Neural progenitor cell (in vitro differentiated cells): ENCODE results near the gene ADAMTS14. TPM values are rescaled to one million over a fixed set of nuclear protein-coding genes. Genes with fewer than 3 reads are reported as not detected.
"Not testable (repeated sequence)": the region's sequence is repeated elsewhere in the genome, so short reads cannot be mapped to it uniquely, and the experiment has no call there.

Experiments used
- DNase-seq: peaks from one replicate; pipeline ENCODE4 v3.0.0-alpha.2; 2016; ENCODE audit warnings: low spot score
- H2AFZ ChIP-seq: fragments of 200-600 bp; sonication (generic); replicated peaks from 2 replicates; pipeline ENCODE4 v1.6.1; 2016; ENCODE audit warnings: antibody characterized with exemption
- H3F3A ChIP-seq: fragments of 200-600 bp; sonication (generic); 2 replicates; pipeline ENCODE4 v1.6.1; 2016; ENCODE audit warnings: antibody characterized with exemption, low read depth
- H3K27ac ChIP-seq: fragments of 200-600 bp; sonication (generic); 2 replicates; pipeline ENCODE4 v1.5.1; 2016; ENCODE audit warnings: mild to moderate bottlenecking
- H3K27me3 ChIP-seq: fragments of 200-600 bp; sonication (generic); 2 replicates; pipeline ENCODE4 v1.6.1; 2016; ENCODE audit warnings: mild to moderate bottlenecking, moderate library complexity
- H3K36me3 ChIP-seq: fragments of 200-600 bp; sonication (generic); 2 replicates; pipeline ENCODE4 v1.5.1; 2016
- H3K4me1 ChIP-seq: fragments of 200-600 bp; sonication (generic); 2 replicates; pipeline ENCODE4 v1.6.1; 2016; ENCODE audit warnings: mixed run types
- H3K4me2 ChIP-seq: fragments of 200-600 bp; sonication (generic); 2 replicates; pipeline ENCODE4 v1.6.1; 2016
- H3K4me3 ChIP-seq: fragments of 200-600 bp; sonication (generic); 2 replicates; pipeline ENCODE4 v1.5.1; 2016
- H3K79me2 ChIP-seq: fragments of 200-600 bp; sonication (generic); 2 replicates; pipeline ENCODE4 v1.6.1; 2016; ENCODE audit warnings: low read depth
- H3K9ac ChIP-seq: fragments of 200-600 bp; sonication (generic); 2 replicates; pipeline ENCODE4 v1.6.1; 2016
- H3K9me3 ChIP-seq: fragments of 200-600 bp; sonication (generic); 2 replicates; pipeline ENCODE4 v1.5.1; 2016; ENCODE audit warnings: low read depth
- H4K20me1 ChIP-seq: fragments of 200-600 bp; sonication (generic); 2 replicates; pipeline ENCODE4 v1.6.1; 2016; ENCODE audit warnings: low read depth
- H3K27ac Mint-ChIP-seq: 3 replicates; pipeline ENCODE4 v1.8.0; 2021; ENCODE audit warnings: mixed read lengths
- H3K27me3 Mint-ChIP-seq: 2 replicates; pipeline ENCODE4 v1.8.0; 2022; ENCODE audit warnings: low read depth, mild to moderate bottlenecking, inconsistent platforms, moderate library complexity, mixed read lengths; ENCODE audit not compliant: insufficient read depth
- H3K36me3 Mint-ChIP-seq: 3 replicates; pipeline ENCODE4 v1.8.0; 2021; ENCODE audit warnings: mixed read lengths
- H3K4me1 Mint-ChIP-seq: 3 replicates; pipeline ENCODE4 v1.8.0; 2021; ENCODE audit warnings: mixed read lengths
- H3K4me3 Mint-ChIP-seq: 3 replicates; pipeline ENCODE4 v1.8.0; 2021; ENCODE audit warnings: mild to moderate bottlenecking, moderate library complexity, mixed read lengths
- H3K9me3 Mint-ChIP-seq: 3 replicates; pipeline ENCODE4 v1.8.0; 2020; ENCODE audit warnings: mixed read lengths
- EZH2 ChIP-seq: fragments of 200-600 bp; sonication (generic); IDR thresholded peaks from 2 replicates; pipeline ENCODE4 v1.6.1; 2017; ENCODE audit warnings: antibody characterized with exemption, mild to moderate bottlenecking, moderate library complexity
- EZH2phosphoT487 ChIP-seq: fragments of 200-600 bp; sonication (generic); IDR thresholded peaks from 2 replicates; pipeline ENCODE4 v1.6.1; 2017; ENCODE audit warnings: antibody characterized with exemption
- total RNA-seq: library from RNA; depleted of rRNA; stranded (reverse); fragments of >200 nt; gene quantifications from 2 replicates; pipeline ENCODE4 v1.2.3, GENCODE V29; 2015; ENCODE audit warnings: low replicate concordance
- TF ChIP-seq, protein P1 (sequence below): fragments of 200-600 bp; sonication (generic); IDR thresholded peaks from 2 replicates; pipeline ENCODE4 v1.5.1; 2017; ENCODE audit warnings: antibody characterized with exemption, mild to moderate bottlenecking

Gene ADAMTS14
- total RNA-seq, 1 donor from 2014 or later, result not detected

DNA sequence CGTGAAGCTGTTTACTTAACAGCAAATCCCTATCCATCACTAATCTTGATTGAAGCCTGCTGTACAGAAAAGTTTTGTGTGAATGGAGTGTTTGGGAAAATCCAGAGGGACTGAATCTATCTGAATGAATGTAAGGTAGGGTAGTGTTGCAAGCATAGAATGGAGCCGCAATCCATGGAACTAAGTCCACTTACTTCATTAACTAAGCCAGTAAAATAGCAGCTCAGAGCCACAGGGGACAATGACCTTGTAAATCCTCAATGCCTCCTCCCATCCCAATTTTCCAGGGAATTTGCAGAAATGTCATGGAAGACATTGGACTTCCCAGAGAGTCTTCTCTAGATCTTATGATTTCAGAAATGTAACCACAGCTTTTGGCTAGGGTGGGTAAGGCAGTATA, 97.7 kb downstream of the ADAMTS14 start:
- H3K9ac ChIP-seq, result no peak overlapping the region
- H3K27ac ChIP-seq, result no peak overlapping the region
- no peaks in the 10 kb centered on the region for H4K20me1 ChIP-seq
- H3K4me1 Mint-ChIP-seq, result peaks cover 2% of the 10 kb centered on the region
- H3K27me3 Mint-ChIP-seq, result peaks cover 7% of the 10 kb centered on the region
- no peaks in the 10 kb centered on the region for H3K36me3 ChIP-seq
- no peak for DNase-seq
- peaks cover 2% of the 10 kb centered on the region for H3K36me3 Mint-ChIP-seq
- H3K9me3 Mint-ChIP-seq, result peaks cover 17% of the 10 kb centered on the region
- H3K27ac Mint-ChIP-seq, result no peak overlapping the region
- no peak overlapping the region for H3K4me2 ChIP-seq
- no peak overlapping the region for H3K4me3 ChIP-seq
- no peaks in the 10 kb centered on the region for H3F3A ChIP-seq
- H3K27me3 ChIP-seq, result no peaks in the 10 kb centered on the region
- no peaks in the 10 kb centered on the region for H3K9me3 ChIP-seq
- no peaks in the 10 kb centered on the region for H3K79me2 ChIP-seq
- H2AFZ ChIP-seq, result no peak overlapping the region
- TF ChIP-seq EZH2phosphoT487 (no peak), EZH2 (no peak)
- TF ChIP-seq, protein P1, sequence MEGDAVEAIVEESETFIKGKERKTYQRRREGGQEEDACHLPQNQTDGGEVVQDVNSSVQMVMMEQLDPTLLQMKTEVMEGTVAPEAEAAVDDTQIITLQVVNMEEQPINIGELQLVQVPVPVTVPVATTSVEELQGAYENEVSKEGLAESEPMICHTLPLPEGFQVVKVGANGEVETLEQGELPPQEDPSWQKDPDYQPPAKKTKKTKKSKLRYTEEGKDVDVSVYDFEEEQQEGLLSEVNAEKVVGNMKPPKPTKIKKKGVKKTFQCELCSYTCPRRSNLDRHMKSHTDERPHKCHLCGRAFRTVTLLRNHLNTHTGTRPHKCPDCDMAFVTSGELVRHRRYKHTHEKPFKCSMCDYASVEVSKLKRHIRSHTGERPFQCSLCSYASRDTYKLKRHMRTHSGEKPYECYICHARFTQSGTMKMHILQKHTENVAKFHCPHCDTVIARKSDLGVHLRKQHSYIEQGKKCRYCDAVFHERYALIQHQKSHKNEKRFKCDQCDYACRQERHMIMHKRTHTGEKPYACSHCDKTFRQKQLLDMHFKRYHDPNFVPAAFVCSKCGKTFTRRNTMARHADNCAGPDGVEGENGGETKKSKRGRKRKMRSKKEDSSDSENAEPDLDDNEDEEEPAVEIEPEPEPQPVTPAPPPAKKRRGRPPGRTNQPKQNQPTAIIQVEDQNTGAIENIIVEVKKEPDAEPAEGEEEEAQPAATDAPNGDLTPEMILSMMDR, result no peak
- H3K4me3 Mint-ChIP-seq, result no peak overlapping the region
- H3K4me1 ChIP-seq, result no peaks in the 10 kb centered on the region

DNA sequence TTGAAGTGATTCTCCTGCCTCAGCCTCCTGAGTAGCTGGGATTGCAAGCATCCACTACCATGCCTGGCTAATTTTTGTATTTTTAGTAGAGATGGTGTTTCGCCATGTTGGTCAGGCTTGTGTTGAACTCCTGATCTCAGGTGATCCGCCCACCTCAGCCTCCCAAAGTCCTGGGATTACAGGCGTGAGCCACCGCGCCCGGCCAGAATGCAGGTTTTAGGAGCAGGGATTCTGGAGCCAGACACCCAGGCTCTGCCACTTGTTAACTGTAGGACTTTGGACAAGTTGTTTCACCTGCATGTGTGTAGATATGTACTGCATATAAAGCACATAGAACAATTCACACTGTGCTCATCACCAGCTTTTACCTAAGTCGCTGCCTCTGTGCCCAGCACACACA, 98.2 kb downstream of the ADAMTS14 start:
- H3K4me1 ChIP-seq, H3F3A ChIP-seq, H3K27me3 ChIP-seq, H3K79me2 ChIP-seq, H3K9me3 ChIP-seq, H3K9ac ChIP-seq, H3K4me2 ChIP-seq, H4K20me1 ChIP-seq, H3K27ac Mint-ChIP-seq, H3K36me3 ChIP-seq, H3K4me3 ChIP-seq, H2AFZ ChIP-seq, DNase-seq, H3K36me3 Mint-ChIP-seq, H3K27ac ChIP-seq, H3K27me3 Mint-ChIP-seq, H3K4me1 Mint-ChIP-seq, H3K4me3 Mint-ChIP-seq: not testable (repeated sequence)
- peaks cover 12% of the 10 kb centered on the region for H3K9me3 Mint-ChIP-seq

DNA sequence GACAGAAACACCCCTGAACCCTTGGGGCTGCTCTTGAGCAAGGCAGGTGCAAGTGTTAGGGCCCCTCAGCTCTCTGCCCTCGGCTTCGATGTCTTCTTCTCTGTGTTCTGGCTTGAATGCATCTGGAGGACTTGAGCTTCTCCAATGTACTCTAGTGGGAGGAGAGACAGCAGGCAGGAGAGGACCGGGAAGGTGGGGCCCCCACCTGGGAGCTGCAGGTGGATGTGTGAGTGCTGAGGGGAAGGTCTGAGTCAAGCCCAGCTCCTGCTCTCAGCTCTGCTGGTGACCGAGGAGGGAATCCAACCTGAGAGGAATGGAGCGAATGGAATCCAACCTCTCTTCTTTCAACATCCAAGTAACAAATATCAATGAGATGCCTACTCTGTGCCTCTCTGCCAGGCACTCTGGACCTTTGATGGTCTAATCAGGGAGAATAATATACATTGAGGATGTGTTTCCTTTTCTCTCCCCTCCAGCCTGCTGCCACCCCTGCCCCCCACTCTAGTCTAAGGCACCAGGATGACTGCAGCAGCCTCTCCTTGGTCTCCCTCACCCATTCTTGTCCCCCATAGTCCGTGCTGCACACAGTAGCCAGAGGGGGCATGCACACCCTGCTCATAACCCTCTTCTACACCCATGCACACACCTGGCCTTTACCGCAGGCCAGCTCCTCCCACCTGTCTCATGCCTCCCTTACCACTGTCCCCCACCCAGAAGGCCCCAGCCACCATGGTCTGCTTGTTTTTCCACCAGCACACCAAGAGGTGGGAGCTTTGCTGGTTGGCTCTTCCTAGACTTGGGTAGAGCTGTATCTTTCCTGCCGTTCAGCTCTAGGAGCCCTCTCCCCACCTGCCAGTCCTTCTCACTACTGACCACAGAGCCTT, 99.2 kb downstream of the ADAMTS14 start:
- Histone ChIP-seq H3F3A (no peaks in the 10 kb centered on the region), H3K9ac (no peak overlapping the region), H3K4me2 (no peak overlapping the region), H3K9me3 (no peaks in the 10 kb centered on the region), H4K20me1 (no peaks in the 10 kb centered on the region), H2AFZ (no peak overlapping the region), H3K27ac (no peak overlapping the region), H3K36me3 (no peaks in the 10 kb centered on the region), H3K79me2 (no peaks in the 10 kb centered on the region), H3K4me1 (no peaks in the 10 kb centered on the region), H3K27me3 (no peaks in the 10 kb centered on the region), H3K4me3 (no peak overlapping the region)
- Mint-ChIP-seq H3K36me3 (peaks cover 2% of the 10 kb centered on the region), H3K4me1 (peaks cover 2% of the 10 kb centered on the region), H3K27ac (no peak overlapping the region), H3K4me3 (no peak overlapping the region), H3K9me3 (peaks cover 5% of the 10 kb centered on the region), H3K27me3 (peaks cover 7% of the 10 kb centered on the region)
- no peak for TF ChIP-seq EZH2phosphoT487
- TF ChIP-seq, protein P1, result no peak
- no peak for TF ChIP-seq EZH2
- no peak for DNase-seq

GRCh38 chr10:70772627-70773026, 100.3 kb downstream of the ADAMTS14 start:
- Histone ChIP-seq H3K9me3 (no peaks in the 10 kb centered on the region), H3F3A (no peaks in the 10 kb centered on the region), H3K36me3 (no peaks in the 10 kb centered on the region), H3K27ac (no peak overlapping the region), H3K27me3 (no peaks in the 10 kb centered on the region), H4K20me1 (no peaks in the 10 kb centered on the region), H3K4me1 (no peaks in the 10 kb centered on the region), H3K4me3 (no peak overlapping the region), H3K79me2 (no peaks in the 10 kb centered on the region), H2AFZ (no peak overlapping the region), H3K9ac (no peak overlapping the region), H3K4me2 (no peak overlapping the region)
- no peak for DNase-seq
- H3K4me3 Mint-ChIP-seq, result no peak overlapping the region
- H3K27me3 Mint-ChIP-seq, result peaks cover 7% of the 10 kb centered on the region
- H3K27ac Mint-ChIP-seq, result no peak overlapping the region
- no peaks in the 10 kb centered on the region for H3K36me3 Mint-ChIP-seq
- H3K9me3 Mint-ChIP-seq, result no peaks in the 10 kb centered on the region
- TF ChIP-seq, protein P1, result no peak
- H3K4me1 Mint-ChIP-seq, result peaks cover 2% of the 10 kb centered on the region
